Activated CD8-positive, alpha-beta T cell treated with anti-CD3 and anti-CD28 coated beads for 36 hours (primary cell): ENCODE results near the gene MB21D2. TPM values are rescaled to one million over a fixed set of nuclear protein-coding genes. Genes with fewer than 3 reads are reported as not detected.

Experiments used
- ATAC-seq: fragments of 200-7000 bp; cut with Tn5 transposase; one replicate; pipeline ENCODE4 v1.10.0; 2021; ENCODE audit warnings: mild to moderate bottlenecking, moderate library complexity
- CTCF ChIA-PET: fragments of 350-600 bp; sonication (Branson Sonifier 250); formaldehyde crosslinking; loops from one replicate; lab custom pipeline; 2021; ENCODE audit warnings: antibody characterized with exemption; lab: Charles Lee
- POLR2A ChIA-PET: fragments of 350-600 bp; sonication (Branson Sonifier 250); formaldehyde crosslinking; loops from one replicate; lab custom pipeline; 2021; ENCODE audit warnings: antibody characterized with exemption; lab: Charles Lee
- DNase-seq: peaks from one replicate; pipeline ENCODE4 v3.0.0-alpha.2; 2020
- H3K27ac Mint-ChIP-seq: one replicate; pipeline ENCODE4 v1.8.0; 2021; ENCODE audit warnings: mild to moderate bottlenecking, mixed read lengths
- H3K27me3 Mint-ChIP-seq: one replicate; pipeline ENCODE4 v1.8.0; 2021; ENCODE audit warnings: mixed read lengths
- H3K36me3 Mint-ChIP-seq: one replicate; pipeline ENCODE4 v1.8.0; 2021; ENCODE audit warnings: low read depth, mixed read lengths
- H3K4me1 Mint-ChIP-seq: one replicate; pipeline ENCODE4 v1.8.0; 2021; ENCODE audit warnings: low read depth, mixed read lengths
- H3K4me3 Mint-ChIP-seq: one replicate; pipeline ENCODE4 v1.8.0; 2021; ENCODE audit warnings: mild to moderate bottlenecking, moderate library complexity, mixed read lengths
- H3K9me3 Mint-ChIP-seq: one replicate; pipeline ENCODE4 v1.8.0; 2021; ENCODE audit warnings: mixed read lengths
- CTCF ChIP-seq: fragments of 200-600 bp; IDR thresholded peaks from one replicate; pipeline ENCODE4 v1.8.0; 2022; ENCODE audit warnings: antibody characterized with exemption, mild to moderate bottlenecking
- intact Hi-C: fragments of 100-400 bp; cut with micrococcal nuclease; formaldehyde crosslinking; loops from one replicate; pipeline ENCODE4 v1.10.0; 2022
- total RNA-seq, 2 experiments: library from RNA; stranded (reverse); gene quantifications; one replicate each; pipeline ENCODE4 v1.2.3, GENCODE V29; 2021

MB21D2 gene
- total RNA-seq, 2 experiments from 2014 or later: 3.1 to 3.2 TPM

GRCh38 chr3:192927016-192927415, 9.4 kb upstream of the MB21D2 start:
- DNase-seq (no peak), ATAC-seq (no peak)
- Mint-ChIP-seq H3K4me3 (no peak overlapping the region), H3K27me3 (peaks cover 2% of the 10 kb centered on the region), H3K4me1 (no peaks in the 10 kb centered on the region), H3K9me3 (no peaks in the 10 kb centered on the region), H3K36me3 (no peaks in the 10 kb centered on the region), H3K27ac (no peak overlapping the region)
- intact Hi-C loops: no loop called here
- ChIA-PET CTCF (interaction anchor here (1.0 kb wide), 1 partner anchor 11 kb away, joined by 3 read pairs; no protein-coding TSS in a partner anchor), POLR2A (no interaction called here)
- no peak for TF ChIP-seq CTCF

- ChIA-PET POLR2A (no interaction called here), CTCF (interaction anchor here (1.7 kb wide), 1 partner anchor 9 kb away, joined by 5 read pairs; no protein-coding TSS in a partner anchor)
- no peaks in the 10 kb centered on the region for H3K9me3 Mint-ChIP-seq
- H3K4me3 Mint-ChIP-seq: no peak overlapping the region
- no peaks in the 10 kb centered on the region for H3K36me3 Mint-ChIP-seq
- DNase-seq (no peak), ATAC-seq (no peak)
- TF ChIP-seq CTCF: no peak
- H3K27me3 Mint-ChIP-seq: peaks cover 22% of the 10 kb centered on the region
- intact Hi-C loops: no loop called here
- peaks cover 3% of the 10 kb centered on the region for H3K4me1 Mint-ChIP-seq
- no peak overlapping the region for H3K27ac Mint-ChIP-seq
These were observed 6.1 kb upstream of the MB21D2 start for GRCh38 chr3:192923731-192924130.

GRCh38 chr3:192921793-192922192, 4.1 kb upstream of the MB21D2 start:
- Mint-ChIP-seq H3K27me3 (peaks cover 36% of the 10 kb centered on the region), H3K36me3 (no peaks in the 10 kb centered on the region), H3K27ac (no peak overlapping the region), H3K4me1 (peaks cover 15% of the 10 kb centered on the region), H3K4me3 (no peak overlapping the region), H3K9me3 (no peaks in the 10 kb centered on the region)
- intact Hi-C loops: no loop called here
- ChIA-PET POLR2A (no interaction called here), CTCF (no interaction called here)
- TF ChIP-seq CTCF: no peak
- DNase-seq: no peak
- no peak for ATAC-seq

GRCh38 chr3:192920411-192920810, 2.8 kb upstream of the MB21D2 start:
- Mint-ChIP-seq H3K27me3 (peaks cover 48% of the 10 kb centered on the region), H3K9me3 (no peaks in the 10 kb centered on the region), H3K36me3 (no peaks in the 10 kb centered on the region), H3K4me3 (no peak overlapping the region), H3K4me1 (peaks cover 19% of the 10 kb centered on the region), H3K27ac (no peak overlapping the region)
- POLR2A ChIA-PET: no interaction called here
- intact Hi-C loops: no loop called here
- no peak for TF ChIP-seq CTCF
- no peak for ATAC-seq
- CTCF ChIA-PET: no interaction called here
- no peak for DNase-seq

GRCh38 chr3:192919901-192920300, 2.2 kb upstream of the MB21D2 start:
- POLR2A ChIA-PET: no interaction called here
- no peak for ATAC-seq
- DNase-seq: no peak
- intact Hi-C loops: loop anchor here (2.0 to 5.0 kb wide), 3 partner anchors 21 to 353 kb away; no protein-coding TSS in a partner anchor
- no peak overlapping the region for H3K27ac Mint-ChIP-seq
- H3K4me3 Mint-ChIP-seq: no peak overlapping the region
- CTCF ChIA-PET: no interaction called here
- no peaks in the 10 kb centered on the region for H3K36me3 Mint-ChIP-seq
- H3K9me3 Mint-ChIP-seq: no peaks in the 10 kb centered on the region
- no peak for TF ChIP-seq CTCF
- peaks cover 53% of the 10 kb centered on the region for H3K27me3 Mint-ChIP-seq
- H3K4me1 Mint-ChIP-seq: peaks cover 19% of the 10 kb centered on the region
